SK-N-SH treated with all-trans-retinoic acid at 6 μM for 48 hours (cell line): Measurements from ENCODE around the gene POLDIP3.

Source experiments
- ZC3H10 ChIP-seq: fragments of 250-450 bp; sonication (Bioruptor Pico); IDR thresholded peaks from 2 replicates; pipeline ENCODE4 v1.5.1; 2021; ENCODE audit warnings: mild to moderate bottlenecking, moderate library complexity
- TF ChIP-seq, protein P1 (sequence below): fragments of 250-450 bp; sonication (Bioruptor Pico); IDR thresholded peaks from 2 replicates; pipeline ENCODE4 v1.5.1; 2021; ENCODE audit warnings: mild to moderate bottlenecking, moderate library complexity

DNA sequence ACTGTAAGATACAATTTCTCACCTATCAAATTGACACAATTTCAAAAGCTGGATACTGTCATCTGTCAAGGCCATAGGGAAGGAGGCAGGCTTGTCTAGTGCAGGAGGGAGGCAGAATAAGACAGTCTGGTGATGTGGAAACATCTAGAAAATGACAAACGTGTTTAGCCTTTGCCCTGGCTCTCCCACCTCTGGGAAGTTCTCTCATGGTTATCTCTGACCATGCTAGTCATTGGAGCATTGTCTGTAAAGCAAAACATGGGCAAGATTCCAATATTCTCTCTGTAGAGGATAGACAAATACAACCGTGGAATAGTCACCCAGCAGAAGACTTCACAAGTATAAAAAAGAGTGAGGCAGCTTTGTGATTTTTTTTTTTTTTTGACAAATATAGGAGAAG, 70.0 kb downstream of the POLDIP3 start:
- TF ChIP-seq, protein P1, sequence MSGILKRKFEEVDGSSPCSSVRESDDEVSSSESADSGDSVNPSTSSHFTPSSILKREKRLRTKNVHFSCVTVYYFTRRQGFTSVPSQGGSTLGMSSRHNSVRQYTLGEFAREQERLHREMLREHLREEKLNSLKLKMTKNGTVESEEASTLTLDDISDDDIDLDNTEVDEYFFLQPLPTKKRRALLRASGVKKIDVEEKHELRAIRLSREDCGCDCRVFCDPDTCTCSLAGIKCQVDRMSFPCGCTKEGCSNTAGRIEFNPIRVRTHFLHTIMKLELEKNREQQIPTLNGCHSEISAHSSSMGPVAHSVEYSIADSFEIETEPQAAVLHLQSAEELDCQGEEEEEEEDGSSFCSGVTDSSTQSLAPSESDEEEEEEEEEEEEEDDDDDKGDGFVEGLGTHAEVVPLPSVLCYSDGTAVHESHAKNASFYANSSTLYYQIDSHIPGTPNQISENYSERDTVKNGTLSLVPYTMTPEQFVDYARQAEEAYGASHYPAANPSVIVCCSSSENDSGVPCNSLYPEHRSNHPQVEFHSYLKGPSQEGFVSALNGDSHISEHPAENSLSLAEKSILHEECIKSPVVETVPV (CRISPR knock-in tag): no peak
- TF ChIP-seq ZC3H10 (CRISPR knock-in tag): no peak
